DOHH2 (cell line): ENCODE results near the gene CADPS.

ENCODE experiments used
- H3F3A ChIP-seq: fragments of 200-600 bp; sonication (generic), shearing (Covaris generic); 2 replicates; pipeline ENCODE4 v1.6.0; 2016; ENCODE audit warnings: antibody characterized with exemption, mild to moderate bottlenecking; ENCODE audit not compliant: control insufficient read depth, insufficient read depth
- H3K27ac ChIP-seq: fragments of 200-600 bp; sonication (generic); 2 replicates; pipeline ENCODE4 v1.5.1; 2014; ENCODE audit warnings: low read depth, mild to moderate bottlenecking, low read length, moderate library complexity
- H3K27me3 ChIP-seq: fragments of 200-600 bp; sonication (generic); 2 replicates; pipeline ENCODE4 v1.6.1; 2014; ENCODE audit warnings: mild to moderate bottlenecking, low read length, mixed read lengths; ENCODE audit not compliant: control insufficient read depth
- H3K36me3 ChIP-seq: fragments of 200-600 bp; sonication (generic); 2 replicates; pipeline ENCODE4 v1.6.1; 2014; ENCODE audit warnings: mild to moderate bottlenecking, low read length, moderate library complexity, mixed read lengths; ENCODE audit not compliant: control insufficient read depth
- H3K4me1 ChIP-seq: fragments of 200-600 bp; sonication (generic); 2 replicates; pipeline ENCODE4 v1.6.1; 2014; ENCODE audit warnings: mild to moderate bottlenecking, low read length, mixed read lengths; ENCODE audit not compliant: control insufficient read depth
- H3K4me2 ChIP-seq: fragments of 200-600 bp; sonication (generic); 2 replicates; pipeline ENCODE4 v1.6.0; 2014; ENCODE audit warnings: mild to moderate bottlenecking, low read length, moderate library complexity
- H3K4me3 ChIP-seq: fragments of 200-600 bp; sonication (generic); 2 replicates; pipeline ENCODE4 v1.5.1; 2014; ENCODE audit warnings: mild to moderate bottlenecking, low read length, mixed read lengths
- H3K79me2 ChIP-seq: fragments of 200-600 bp; sonication (generic); 2 replicates; pipeline ENCODE4 v1.6.1; 2014; ENCODE audit warnings: mild to moderate bottlenecking, low read length, mixed read lengths; ENCODE audit not compliant: control insufficient read depth
- H3K9me2 ChIP-seq: fragments of 200-600 bp; sonication (generic); replicated peaks from 2 replicates; pipeline ENCODE4 v1.6.1; 2014; ENCODE audit warnings: mild to moderate bottlenecking, low read length, mixed read lengths; ENCODE audit not compliant: control insufficient read depth
- H3K9me3 ChIP-seq: fragments of 200-600 bp; sonication (generic); 2 replicates; pipeline ENCODE4 v1.6.1; 2014; ENCODE audit warnings: antibody characterized with exemption, low read length, mixed read lengths; ENCODE audit not compliant: control insufficient read depth, insufficient read depth
- H4K20me1 ChIP-seq: fragments of 200-600 bp; sonication (generic); 2 replicates; pipeline ENCODE4 v1.6.0; 2014; ENCODE audit warnings: low read depth, mild to moderate bottlenecking, antibody characterized with exemption, low read length, moderate library complexity; ENCODE audit not compliant: control insufficient read depth, insufficient read depth
- CTCF ChIP-seq: fragments of 200-600 bp; sonication (generic); IDR thresholded peaks from one replicate; pipeline ENCODE4 v1.5.1; 2014; ENCODE audit warnings: antibody characterized with exemption, mild to moderate bottlenecking, low read depth, low read length; ENCODE audit not compliant: poor library complexity, severe bottlenecking
- EZH2phosphoT487 ChIP-seq: fragments of 200-600 bp; sonication (generic); IDR thresholded peaks from 2 replicates; pipeline ENCODE4 v1.6.1; 2017; ENCODE audit warnings: borderline replicate concordance, mild to moderate bottlenecking, antibody characterized with exemption, low read length, moderate library complexity, mixed read lengths

Gene CADPS

GRCh38 chr3:62665627-62666437 is 209.4 kb downstream of the CADPS start:
- TF ChIP-seq CTCF (peak; percentile 93), EZH2phosphoT487 (no peak)
- H3K4me3 ChIP-seq, result peak overlapping the region; percentile 76

GRCh38 chr3:62662677-62663076 is 212.5 kb downstream of the CADPS start:
- no peak overlapping the region for H3K27ac ChIP-seq
- H3K4me2 ChIP-seq, result no peak overlapping the region
- H3K9me2 ChIP-seq, result no peaks in the 10 kb centered on the region
- peaks cover 63% of the 10 kb centered on the region for H3K36me3 ChIP-seq
- no peaks in the 10 kb centered on the region for H3K9me3 ChIP-seq
- no peaks in the 10 kb centered on the region for H3K27me3 ChIP-seq
- no peaks in the 10 kb centered on the region for H4K20me1 ChIP-seq
- peaks cover 11% of the 10 kb centered on the region for H3F3A ChIP-seq
- H3K4me1 ChIP-seq, result peaks cover 56% of the 10 kb centered on the region
- H3K4me3 ChIP-seq, result no peak overlapping the region
- TF ChIP-seq CTCF (no peak), EZH2phosphoT487 (no peak)
- peaks cover 34% of the 10 kb centered on the region for H3K79me2 ChIP-seq

More at GRCh38 chr3:62665627-62666437, 209.4 kb downstream of the CADPS start:
- peak overlapping the region; percentile 93 for H3K4me2 ChIP-seq
- H3K27ac ChIP-seq, result peak overlapping the region; percentile 95
- H3K79me2 ChIP-seq, result peaks cover 57% of the 10 kb centered on the region
- H3K9me2 ChIP-seq, result no peaks in the 10 kb centered on the region
- no peaks in the 10 kb centered on the region for H3K27me3 ChIP-seq
- H3K9me3 ChIP-seq, result no peaks in the 10 kb centered on the region
- no peaks in the 10 kb centered on the region for H4K20me1 ChIP-seq
- H3K36me3 ChIP-seq, result peaks cover 38% of the 10 kb centered on the region
- H3K4me1 ChIP-seq, result peaks cover 80% of the 10 kb centered on the region
- peaks cover 22% of the 10 kb centered on the region for H3F3A ChIP-seq

GRCh38 chr3:62659660-62660059 is 215.6 kb downstream of the CADPS start:
- no peaks in the 10 kb centered on the region for H4K20me1 ChIP-seq

More at GRCh38 chr3:62659660-62660059, 215.6 kb downstream of the CADPS start:
- Histone ChIP-seq H3K9me2 (no peaks in the 10 kb centered on the region), H3K9me3 (no peaks in the 10 kb centered on the region), H3F3A (no peaks in the 10 kb centered on the region), H3K79me2 (peaks cover 9% of the 10 kb centered on the region), H3K27ac (no peak overlapping the region), H3K36me3 (peaks cover 70% of the 10 kb centered on the region), H3K4me2 (no peak overlapping the region), H3K4me3 (no peak overlapping the region), H3K27me3 (no peaks in the 10 kb centered on the region), H3K4me1 (peaks cover 26% of the 10 kb centered on the region)
- TF ChIP-seq EZH2phosphoT487 (no peak), CTCF (peak; percentile 70)
